ENCODE results near the gene WDR18. TPM values are rescaled to one million over a fixed set of nuclear protein-coding genes. Genes with fewer than 3 reads are reported as not detected.

WDR18 gene
- total RNA-seq, 1 donor from 2014 or later: 66.8 TPM

- DNase-seq (ENCODE audit: extremely low spot score in 2 of 2): no peak
- TF ChIP-seq, protein P1, sequence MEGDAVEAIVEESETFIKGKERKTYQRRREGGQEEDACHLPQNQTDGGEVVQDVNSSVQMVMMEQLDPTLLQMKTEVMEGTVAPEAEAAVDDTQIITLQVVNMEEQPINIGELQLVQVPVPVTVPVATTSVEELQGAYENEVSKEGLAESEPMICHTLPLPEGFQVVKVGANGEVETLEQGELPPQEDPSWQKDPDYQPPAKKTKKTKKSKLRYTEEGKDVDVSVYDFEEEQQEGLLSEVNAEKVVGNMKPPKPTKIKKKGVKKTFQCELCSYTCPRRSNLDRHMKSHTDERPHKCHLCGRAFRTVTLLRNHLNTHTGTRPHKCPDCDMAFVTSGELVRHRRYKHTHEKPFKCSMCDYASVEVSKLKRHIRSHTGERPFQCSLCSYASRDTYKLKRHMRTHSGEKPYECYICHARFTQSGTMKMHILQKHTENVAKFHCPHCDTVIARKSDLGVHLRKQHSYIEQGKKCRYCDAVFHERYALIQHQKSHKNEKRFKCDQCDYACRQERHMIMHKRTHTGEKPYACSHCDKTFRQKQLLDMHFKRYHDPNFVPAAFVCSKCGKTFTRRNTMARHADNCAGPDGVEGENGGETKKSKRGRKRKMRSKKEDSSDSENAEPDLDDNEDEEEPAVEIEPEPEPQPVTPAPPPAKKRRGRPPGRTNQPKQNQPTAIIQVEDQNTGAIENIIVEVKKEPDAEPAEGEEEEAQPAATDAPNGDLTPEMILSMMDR (IDR thresholded peaks at IDR 0.05): no peak
- no peak for TF ChIP-seq POLR2AphosphoS5 (IDR thresholded peaks at IDR 0.05; ENCODE audit: insufficient read depth in 1 of 2, low read depth in 1 of 2)
- no peak for TF ChIP-seq POLR2A (IDR thresholded peaks at IDR 0.05)
- Histone ChIP-seq H3K9me3 (no peaks in the 10 kb centered on the region), H3K27ac (peak overlapping the region; percentile 79), H3K4me3 (peak overlapping the region; percentile 26 to 42), H3K36me3 (no peaks in the 10 kb centered on the region), H3K27me3 (no peaks in the 10 kb centered on the region), H3K4me1 (peaks cover 42% of the 10 kb centered on the region)
- intact Hi-C loops (cut with DNase I): no loop called here
Observed at GRCh38 chr19:941292-942132, 42.6 kb upstream of the WDR18 start.

GRCh38 chr19:942133-942645, 42.0 kb upstream of the WDR18 start:
- Histone ChIP-seq H3K27me3 (no peaks in the 10 kb centered on the region), H3K9me3 (no peaks in the 10 kb centered on the region), H3K36me3 (no peaks in the 10 kb centered on the region), H3K4me1 (peaks cover 42% of the 10 kb centered on the region), H3K4me3 (no peak overlapping the region), H3K27ac (no peak overlapping the region)
- DNase-seq (ENCODE audit: extremely low spot score in 2 of 2): no peak
- intact Hi-C loops (cut with DNase I): no loop called here
- TF ChIP-seq POLR2A (IDR thresholded peaks at IDR 0.05): no peak
- TF ChIP-seq, protein P1 (IDR thresholded peaks at IDR 0.05): no peak
- no peak for TF ChIP-seq POLR2AphosphoS5 (IDR thresholded peaks at IDR 0.05; ENCODE audit: insufficient read depth in 1 of 2, low read depth in 1 of 2)

DNA sequence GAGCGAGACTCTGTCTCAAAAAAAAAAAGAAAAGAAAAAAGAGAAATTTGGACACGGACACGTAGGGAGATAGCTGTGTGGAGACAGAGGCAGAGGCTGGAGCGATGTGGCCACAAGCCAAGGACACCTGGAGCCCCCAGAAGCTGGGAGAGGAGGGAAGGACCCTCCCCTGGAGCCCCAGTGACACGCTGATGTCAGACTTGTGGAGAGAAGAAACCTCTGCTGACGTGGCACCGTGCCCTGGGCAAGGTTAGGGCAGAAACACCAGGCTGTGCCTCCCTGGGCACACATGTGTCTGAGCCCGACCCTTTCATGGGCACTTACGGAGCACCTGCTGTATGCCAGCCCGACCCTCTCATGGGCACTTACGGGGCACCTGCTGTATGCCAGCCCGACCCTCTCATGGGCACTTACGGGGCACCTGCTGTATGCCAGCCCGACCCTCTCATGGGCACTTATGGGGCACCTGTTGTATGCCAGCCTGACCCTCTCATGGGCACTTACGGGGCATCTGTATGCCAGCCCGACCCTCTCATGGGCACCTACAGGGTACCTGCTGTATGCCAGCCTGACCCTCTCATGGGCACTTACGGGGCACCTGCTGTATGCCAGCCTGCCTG, 40.5 kb upstream of the WDR18 start:
- peaks cover 42% of the 10 kb centered on the region for H3K4me1 ChIP-seq
- no peaks in the 10 kb centered on the region for H3K36me3 ChIP-seq
- H3K27me3 ChIP-seq: no peaks in the 10 kb centered on the region
- no peaks in the 10 kb centered on the region for H3K9me3 ChIP-seq
- intact Hi-C loops (cut with DNase I): no loop called here
- TF ChIP-seq POLR2AphosphoS5 (IDR thresholded peaks at IDR 0.05; ENCODE audit: insufficient read depth in 1 of 2, low read depth in 1 of 2) (no peak), POLR2A (IDR thresholded peaks at IDR 0.05) (no peak)
- no peak for DNase-seq (ENCODE audit: extremely low spot score in 2 of 2)
- no peak overlapping the region for H3K27ac ChIP-seq
- H3K4me3 ChIP-seq: peak overlapping the region in 1 of 2 donors; percentile 24

- intact Hi-C loops (cut with DNase I): no loop called here
- Histone ChIP-seq H3K4me1 (peaks cover 42% of the 10 kb centered on the region), H3K4me3 (peak overlapping the region in 1 of 2 donors; percentile 24), H3K27me3 (no peaks in the 10 kb centered on the region), H3K9me3 (no peaks in the 10 kb centered on the region), H3K36me3 (no peaks in the 10 kb centered on the region), H3K27ac (no peak overlapping the region)
- DNase-seq (ENCODE audit: extremely low spot score in 2 of 2): no peak
- TF ChIP-seq POLR2AphosphoS5 (IDR thresholded peaks at IDR 0.05; ENCODE audit: insufficient read depth in 1 of 2, low read depth in 1 of 2) (no peak), POLR2A (IDR thresholded peaks at IDR 0.05) (no peak)
- TF ChIP-seq, protein P1 (IDR thresholded peaks at IDR 0.05): no peak
Observed at GRCh38 chr19:944171-944567, 40.0 kb upstream of the WDR18 start.

DNA sequence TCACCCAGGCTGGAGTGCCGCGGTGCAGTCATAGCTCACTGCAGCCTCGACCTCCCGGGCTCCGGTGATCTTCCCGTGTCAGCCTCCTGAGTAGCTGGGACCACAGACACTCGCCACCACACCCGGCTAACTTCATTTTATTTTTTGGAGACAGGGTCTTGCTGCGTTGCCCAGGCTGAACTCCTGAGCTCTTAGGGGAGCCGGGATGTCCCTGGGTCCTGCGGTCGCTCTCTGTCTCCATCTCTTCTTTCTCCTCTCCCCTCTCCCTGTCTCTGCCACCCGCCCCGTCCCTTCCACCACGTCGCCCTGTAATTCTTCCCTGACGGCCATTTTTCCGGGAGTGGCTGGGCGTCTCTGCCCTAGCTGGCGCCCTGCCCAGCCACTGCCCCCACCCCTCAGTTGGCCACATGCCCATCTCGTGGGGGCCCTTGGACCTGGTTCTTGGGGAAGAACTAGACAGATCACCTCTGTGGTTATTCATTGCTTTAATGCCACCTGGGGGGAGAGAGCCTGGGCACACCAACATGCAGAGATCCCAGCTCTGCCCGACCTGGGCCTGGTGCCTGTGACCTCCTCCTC, 39.4 kb upstream of the WDR18 start:
- Histone ChIP-seq H3K9me3 (no peaks in the 10 kb centered on the region), H3K4me3 (peak overlapping the region in 1 of 2 donors; percentile 24), H3K36me3 (no peaks in the 10 kb centered on the region), H3K4me1 (peaks cover 42% of the 10 kb centered on the region), H3K27ac (no peak overlapping the region), H3K27me3 (no peaks in the 10 kb centered on the region)
- no peak for DNase-seq (ENCODE audit: extremely low spot score in 2 of 2)
- TF ChIP-seq, protein P1 (IDR thresholded peaks at IDR 0.05): no peak
- TF ChIP-seq POLR2A (IDR thresholded peaks at IDR 0.05) (no peak), POLR2AphosphoS5 (IDR thresholded peaks at IDR 0.05; ENCODE audit: insufficient read depth in 1 of 2, low read depth in 1 of 2) (no peak)
- intact Hi-C loops (cut with DNase I): no loop called here

Data from vagina (tissue), 2 donors.